ENCODE results near the gene RALGPS1.

RALGPS1 gene

GRCh38 chr9:127106466-127106855 lies 191.9 kb downstream of the RALGPS1 start:
- no peak overlapping the region for H3K4me3 ChIP-seq (ENCODE audit: control insufficient read depth in 1 of 7, extremely low read depth in 1 of 7, insufficient read depth in 4 of 7, low read depth in 2 of 7, low read length in 6 of 7)
- ChIA-PET CTCF (interaction anchor here (0.8 kb wide), 1 partner anchor 38 kb away, joined by 3 read pairs; no protein-coding TSS in a partner anchor), POLR2A (no interaction called here)
- 92% methylated on average over 4 of the region's 4 CpGs for WGBS (ENCODE audit: insufficient coverage)
- H3K9me3 ChIP-seq (ENCODE audit: control extremely low read depth in 1 of 5, control insufficient read depth in 4 of 5, insufficient read depth in 2 of 5, low read depth in 1 of 5, low read length in 4 of 5): no peaks in the 10 kb centered on the region
- H3K27me3 ChIP-seq (replicated peaks in 2 of 5; ENCODE audit: control insufficient read depth in 4 of 5, insufficient read depth in 5 of 5, low read length in 4 of 5): peaks cover 0 to 6% (median 0%) of the 10 kb centered on the region in 5 experiments
- H3K27ac ChIP-seq (ENCODE audit: insufficient read depth in 1 of 2, low read depth in 1 of 2, low read length in 2 of 2, poor library complexity in 1 of 2, severe bottlenecking in 2 of 2): no peak overlapping the region
- H3K36me3 ChIP-seq (ENCODE audit: control insufficient read depth in 4 of 4, insufficient read depth in 4 of 4, low read length in 3 of 4): no peaks in the 10 kb centered on the region
- DNase-seq: no peak
- H3K4me1 ChIP-seq (ENCODE audit: control extremely low read depth in 1 of 4, control insufficient read depth in 4 of 4, insufficient read depth in 4 of 4, low read length in 3 of 4): no peaks in the 10 kb centered on the region

DNA sequence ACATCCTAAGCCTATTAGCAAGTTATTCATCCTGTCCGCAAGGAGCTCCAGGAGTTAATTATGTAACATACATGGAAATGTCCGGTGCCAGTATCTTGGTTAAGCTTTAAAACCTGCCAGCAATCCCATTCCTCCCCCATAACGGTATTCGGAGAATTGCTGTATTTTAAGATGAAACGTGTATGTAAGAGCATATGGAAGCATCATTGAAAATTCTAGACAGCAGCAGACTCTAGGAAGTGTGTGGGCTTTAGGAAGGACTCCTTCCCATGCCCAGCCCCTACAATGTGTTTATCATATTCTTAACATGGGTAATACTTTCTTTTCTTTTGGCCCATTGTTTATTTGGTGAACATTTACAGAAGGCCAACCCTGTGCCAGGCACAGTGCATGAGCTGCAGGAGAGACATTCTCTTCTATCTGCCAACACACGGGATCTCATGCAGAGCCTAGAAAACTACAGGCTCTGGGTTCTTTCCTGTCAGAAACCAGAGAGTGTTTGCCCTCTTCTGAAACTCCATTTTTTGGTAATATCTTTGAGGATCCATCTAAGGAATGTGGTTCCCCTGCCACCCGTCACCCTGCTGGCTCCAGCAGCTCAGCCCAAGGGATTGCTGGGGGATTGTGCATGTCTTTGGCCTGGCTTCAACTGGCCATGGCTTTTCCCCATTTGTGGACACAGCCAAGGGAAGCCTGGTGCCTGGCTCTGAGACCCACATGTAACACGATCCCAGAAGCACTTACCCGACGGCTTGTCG lies 192.8 kb downstream of the RALGPS1 start:
- Histone ChIP-seq H3K4me1 (ENCODE audit: control extremely low read depth in 1 of 4, control insufficient read depth in 4 of 4, insufficient read depth in 4 of 4, low read length in 3 of 4) (no peaks in the 10 kb centered on the region), H3K27ac (ENCODE audit: insufficient read depth in 1 of 2, low read depth in 1 of 2, low read length in 2 of 2, poor library complexity in 1 of 2, severe bottlenecking in 2 of 2) (no peak overlapping the region), H3K36me3 (ENCODE audit: control insufficient read depth in 4 of 4, insufficient read depth in 4 of 4, low read length in 3 of 4) (no peaks in the 10 kb centered on the region), H3K9me3 (ENCODE audit: control extremely low read depth in 1 of 5, control insufficient read depth in 4 of 5, insufficient read depth in 2 of 5, low read depth in 1 of 5, low read length in 4 of 5) (no peaks in the 10 kb centered on the region), H3K4me3 (ENCODE audit: control insufficient read depth in 1 of 7, extremely low read depth in 1 of 7, insufficient read depth in 4 of 7, low read depth in 2 of 7, low read length in 6 of 7) (no peak overlapping the region), H3K27me3 (replicated peaks in 2 of 5; ENCODE audit: control insufficient read depth in 4 of 5, insufficient read depth in 5 of 5, low read length in 4 of 5) (peaks cover 0 to 6% (median 0%) of the 10 kb centered on the region in 5 experiments)
- WGBS (ENCODE audit: insufficient coverage): 100% methylated on average over 7 of the region's 11 CpGs
- no peak for DNase-seq
- CTCF ChIA-PET: interaction anchor here (0.8 kb wide), 1 partner anchor 39 kb away, joined by 3 read pairs; no protein-coding TSS in a partner anchor
- POLR2A ChIA-PET: no interaction called here

DNA sequence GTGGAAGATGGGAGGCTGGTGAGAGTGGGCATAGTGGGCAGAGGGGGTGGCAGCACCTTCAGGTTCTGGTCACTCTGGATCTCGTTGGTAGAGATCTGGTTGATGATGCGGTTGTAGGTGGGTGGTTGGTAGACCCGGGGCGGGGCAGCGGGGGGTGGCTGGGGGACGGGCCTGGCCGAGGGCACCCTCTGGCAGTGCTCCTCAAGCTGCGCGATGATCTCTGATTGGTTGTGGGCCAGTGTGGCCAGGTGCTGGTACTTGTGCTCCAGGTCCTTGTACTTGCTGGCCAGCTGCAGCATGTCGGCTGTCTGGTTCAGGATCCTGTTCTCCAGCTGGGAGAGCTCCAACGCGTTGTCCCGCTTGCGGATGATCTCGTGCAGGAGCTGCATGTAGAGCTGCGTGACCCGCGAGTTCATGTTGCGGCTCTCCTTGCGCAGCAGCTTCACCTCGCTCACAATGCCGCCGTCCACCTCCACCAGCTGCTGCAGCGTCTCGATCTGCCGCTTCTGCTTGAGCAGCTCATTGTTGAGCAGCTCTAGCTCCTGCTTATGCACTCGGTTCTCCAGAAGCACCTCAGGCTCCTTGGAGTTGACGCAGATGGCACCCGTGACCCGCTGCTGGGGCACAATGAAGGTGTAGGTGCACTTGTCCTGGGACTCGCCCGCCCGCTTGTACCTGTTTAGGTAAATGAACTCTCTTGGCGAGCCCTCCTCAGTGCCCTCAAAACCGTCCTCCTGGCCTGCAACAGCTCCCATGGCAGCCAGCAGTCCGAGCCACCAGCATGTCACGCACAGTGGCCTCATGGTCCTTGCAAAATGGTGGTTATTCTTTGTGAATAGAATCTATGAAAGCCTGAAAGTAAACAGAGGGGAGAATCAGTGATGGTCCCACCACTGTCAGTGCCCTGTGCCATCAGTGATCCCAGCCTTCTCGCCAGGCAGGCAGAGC lies 193.6 kb downstream of the RALGPS1 start:
- H3K27me3 ChIP-seq (replicated peaks in 2 of 5; ENCODE audit: control insufficient read depth in 4 of 5, insufficient read depth in 5 of 5, low read length in 4 of 5): peaks cover 0 to 6% (median 0%) of the 10 kb centered on the region in 5 experiments
- CTCF ChIA-PET: no interaction called here
- 98% methylated on average over 38 of the region's 38 CpGs for WGBS (ENCODE audit: insufficient coverage)

GRCh38 chr9:127109212-127109711 lies 194.7 kb downstream of the RALGPS1 start:
- peaks cover 0 to 6% (median 0%) of the 10 kb centered on the region in 5 experiments for H3K27me3 ChIP-seq (replicated peaks in 2 of 5; ENCODE audit: control insufficient read depth in 4 of 5, insufficient read depth in 5 of 5, low read length in 4 of 5)
- no peak for DNase-seq
- WGBS (ENCODE audit: insufficient coverage): 94% methylated on average over 5 of the region's 5 CpGs
- H3K36me3 ChIP-seq (ENCODE audit: control insufficient read depth in 4 of 4, insufficient read depth in 4 of 4, low read length in 3 of 4): no peaks in the 10 kb centered on the region
- CTCF ChIA-PET: no interaction called here
- POLR2A ChIA-PET: no interaction called here
- H3K4me1 ChIP-seq (ENCODE audit: control extremely low read depth in 1 of 4, control insufficient read depth in 4 of 4, insufficient read depth in 4 of 4, low read length in 3 of 4): no peaks in the 10 kb centered on the region
- H3K4me3 ChIP-seq (ENCODE audit: control insufficient read depth in 1 of 7, extremely low read depth in 1 of 7, insufficient read depth in 4 of 7, low read depth in 2 of 7, low read length in 6 of 7): no peak overlapping the region
- no peaks in the 10 kb centered on the region for H3K9me3 ChIP-seq (ENCODE audit: control extremely low read depth in 1 of 5, control insufficient read depth in 4 of 5, insufficient read depth in 2 of 5, low read depth in 1 of 5, low read length in 4 of 5)
- H3K27ac ChIP-seq (ENCODE audit: insufficient read depth in 1 of 2, low read depth in 1 of 2, low read length in 2 of 2, poor library complexity in 1 of 2, severe bottlenecking in 2 of 2): no peak overlapping the region

More for the DNA sequence above, 193.6 kb downstream of the RALGPS1 start:
- no peak overlapping the region for H3K4me3 ChIP-seq (ENCODE audit: control insufficient read depth in 1 of 7, extremely low read depth in 1 of 7, insufficient read depth in 4 of 7, low read depth in 2 of 7, low read length in 6 of 7)
- no peak for DNase-seq
- no peak overlapping the region for H3K27ac ChIP-seq (ENCODE audit: insufficient read depth in 1 of 2, low read depth in 1 of 2, low read length in 2 of 2, poor library complexity in 1 of 2, severe bottlenecking in 2 of 2)
- H3K36me3 ChIP-seq (ENCODE audit: control insufficient read depth in 4 of 4, insufficient read depth in 4 of 4, low read length in 3 of 4): no peaks in the 10 kb centered on the region
- no peaks in the 10 kb centered on the region for H3K4me1 ChIP-seq (ENCODE audit: control extremely low read depth in 1 of 4, control insufficient read depth in 4 of 4, insufficient read depth in 4 of 4, low read length in 3 of 4)
- no peaks in the 10 kb centered on the region for H3K9me3 ChIP-seq (ENCODE audit: control extremely low read depth in 1 of 5, control insufficient read depth in 4 of 5, insufficient read depth in 2 of 5, low read depth in 1 of 5, low read length in 4 of 5)
- POLR2A ChIA-PET: no interaction called here

- no peak overlapping the region for H3K27ac ChIP-seq (ENCODE audit: insufficient read depth in 1 of 2, low read depth in 1 of 2, low read length in 2 of 2, poor library complexity in 1 of 2, severe bottlenecking in 2 of 2)
- no peaks in the 10 kb centered on the region for H3K9me3 ChIP-seq (ENCODE audit: control extremely low read depth in 1 of 5, control insufficient read depth in 4 of 5, insufficient read depth in 2 of 5, low read depth in 1 of 5, low read length in 4 of 5)
- no peak overlapping the region for H3K4me3 ChIP-seq (ENCODE audit: control insufficient read depth in 1 of 7, extremely low read depth in 1 of 7, insufficient read depth in 4 of 7, low read depth in 2 of 7, low read length in 6 of 7)
- no peak for DNase-seq
- H3K27me3 ChIP-seq (replicated peaks in 2 of 5; ENCODE audit: control insufficient read depth in 4 of 5, insufficient read depth in 5 of 5, low read length in 4 of 5): peaks cover 0 to 6% (median 0%) of the 10 kb centered on the region in 5 experiments
- ChIA-PET POLR2A (no interaction called here), CTCF (no interaction called here)
- 82% methylated on average over 7 of the region's 7 CpGs for WGBS (ENCODE audit: insufficient coverage)
- peaks cover 0 to 5% (median 0%) of the 10 kb centered on the region in 4 experiments for H3K4me1 ChIP-seq (ENCODE audit: control extremely low read depth in 1 of 4, control insufficient read depth in 4 of 4, insufficient read depth in 4 of 4, low read length in 3 of 4)
- H3K36me3 ChIP-seq (ENCODE audit: control insufficient read depth in 4 of 4, insufficient read depth in 4 of 4, low read length in 3 of 4): no peaks in the 10 kb centered on the region
Observed at GRCh38 chr9:127112056-127112455, 197.5 kb downstream of the RALGPS1 start.

GRCh38 chr9:127112735-127113161 lies 198.2 kb downstream of the RALGPS1 start:
- CTCF ChIA-PET: no interaction called here
- no peak overlapping the region for H3K4me3 ChIP-seq (ENCODE audit: control insufficient read depth in 1 of 7, extremely low read depth in 1 of 7, insufficient read depth in 4 of 7, low read depth in 2 of 7, low read length in 6 of 7)
- 100% methylated on average over 3 of the region's 3 CpGs for WGBS (ENCODE audit: insufficient coverage)
- POLR2A ChIA-PET: no interaction called here
- H3K9me3 ChIP-seq (ENCODE audit: control extremely low read depth in 1 of 5, control insufficient read depth in 4 of 5, insufficient read depth in 2 of 5, low read depth in 1 of 5, low read length in 4 of 5): no peaks in the 10 kb centered on the region
- peaks cover 0 to 6% (median 0%) of the 10 kb centered on the region in 5 experiments for H3K27me3 ChIP-seq (replicated peaks in 2 of 5; ENCODE audit: control insufficient read depth in 4 of 5, insufficient read depth in 5 of 5, low read length in 4 of 5)
- no peaks in the 10 kb centered on the region for H3K36me3 ChIP-seq (ENCODE audit: control insufficient read depth in 4 of 4, insufficient read depth in 4 of 4, low read length in 3 of 4)
- no peak overlapping the region for H3K27ac ChIP-seq (ENCODE audit: insufficient read depth in 1 of 2, low read depth in 1 of 2, low read length in 2 of 2, poor library complexity in 1 of 2, severe bottlenecking in 2 of 2)
- no peak for DNase-seq
- peaks cover 0 to 5% (median 0%) of the 10 kb centered on the region in 4 experiments for H3K4me1 ChIP-seq (ENCODE audit: control extremely low read depth in 1 of 4, control insufficient read depth in 4 of 4, insufficient read depth in 4 of 4, low read length in 3 of 4)
